Tibial nerve (tissue), 4 donors: ENCODE measurements around the gene ABCA4.

Experiments
- EP300 ChIP-seq, 2 donors: sonication (generic); formaldehyde crosslinking; IDR thresholded peaks; one replicate each; pipeline ENCODE4 v1.6.1; 2017; ENCODE audit warnings: antibody characterized with exemption in 2 of 2, mild to moderate bottlenecking in 1 of 2
- POLR2A ChIP-seq, 2 donors: fragments of 450-650 bp; IDR thresholded peaks; one replicate each; pipeline ENCODE4 v1.6.1; 2017; ENCODE audit warnings: antibody characterized with exemption in 2 of 2, mild to moderate bottlenecking in 2 of 2, moderate library complexity in 2 of 2
- TF ChIP-seq, protein P1 (sequence below), 5 experiments: fragments of 200-600 bp in 3 of 5; fragments of 450-650 bp in 2 of 5; sonication (generic) in 3 of 5; IDR thresholded peaks; one replicate each; pipeline ENCODE4 v1.5.1; 2016 to 2019; ENCODE audit warnings: antibody characterized with exemption in 5 of 5, mild to moderate bottlenecking in 3 of 5, moderate library complexity in 2 of 5

DNA sequence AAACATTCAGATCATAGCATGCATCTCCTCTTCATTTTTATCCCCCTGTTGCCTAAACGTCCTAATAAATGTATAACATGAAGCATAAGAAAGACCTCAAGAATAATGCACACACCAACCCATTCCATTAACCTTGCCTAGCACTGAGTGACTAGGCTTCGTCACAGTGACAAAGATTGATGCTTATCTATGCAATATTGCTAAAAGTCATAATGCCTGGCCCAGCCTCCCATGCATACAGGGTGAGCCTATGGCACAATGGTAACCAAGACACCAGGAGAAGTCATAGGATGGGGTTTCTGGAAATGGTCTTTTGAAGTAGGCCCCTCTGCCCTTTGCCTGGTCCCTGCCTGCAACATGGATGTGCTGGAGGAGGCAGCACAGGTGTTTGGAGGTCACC is 33.8 kb downstream of the ABCA4 start:
- no peak for TF ChIP-seq EP300 (IDR thresholded peaks at IDR 0.05)
- TF ChIP-seq, protein P1, sequence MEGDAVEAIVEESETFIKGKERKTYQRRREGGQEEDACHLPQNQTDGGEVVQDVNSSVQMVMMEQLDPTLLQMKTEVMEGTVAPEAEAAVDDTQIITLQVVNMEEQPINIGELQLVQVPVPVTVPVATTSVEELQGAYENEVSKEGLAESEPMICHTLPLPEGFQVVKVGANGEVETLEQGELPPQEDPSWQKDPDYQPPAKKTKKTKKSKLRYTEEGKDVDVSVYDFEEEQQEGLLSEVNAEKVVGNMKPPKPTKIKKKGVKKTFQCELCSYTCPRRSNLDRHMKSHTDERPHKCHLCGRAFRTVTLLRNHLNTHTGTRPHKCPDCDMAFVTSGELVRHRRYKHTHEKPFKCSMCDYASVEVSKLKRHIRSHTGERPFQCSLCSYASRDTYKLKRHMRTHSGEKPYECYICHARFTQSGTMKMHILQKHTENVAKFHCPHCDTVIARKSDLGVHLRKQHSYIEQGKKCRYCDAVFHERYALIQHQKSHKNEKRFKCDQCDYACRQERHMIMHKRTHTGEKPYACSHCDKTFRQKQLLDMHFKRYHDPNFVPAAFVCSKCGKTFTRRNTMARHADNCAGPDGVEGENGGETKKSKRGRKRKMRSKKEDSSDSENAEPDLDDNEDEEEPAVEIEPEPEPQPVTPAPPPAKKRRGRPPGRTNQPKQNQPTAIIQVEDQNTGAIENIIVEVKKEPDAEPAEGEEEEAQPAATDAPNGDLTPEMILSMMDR (IDR thresholded peaks at IDR 0.05): no peak
- TF ChIP-seq POLR2A (IDR thresholded peaks at IDR 0.05): no peak
